ENCODE measurements around the gene NDC80. TPM values are rescaled to one million over a fixed set of nuclear protein-coding genes. Genes with fewer than 3 reads are reported as not detected.

Gene NDC80
- polyA plus RNA-seq, 1 donor from 2014 or later: 1.9 TPM

DNA sequence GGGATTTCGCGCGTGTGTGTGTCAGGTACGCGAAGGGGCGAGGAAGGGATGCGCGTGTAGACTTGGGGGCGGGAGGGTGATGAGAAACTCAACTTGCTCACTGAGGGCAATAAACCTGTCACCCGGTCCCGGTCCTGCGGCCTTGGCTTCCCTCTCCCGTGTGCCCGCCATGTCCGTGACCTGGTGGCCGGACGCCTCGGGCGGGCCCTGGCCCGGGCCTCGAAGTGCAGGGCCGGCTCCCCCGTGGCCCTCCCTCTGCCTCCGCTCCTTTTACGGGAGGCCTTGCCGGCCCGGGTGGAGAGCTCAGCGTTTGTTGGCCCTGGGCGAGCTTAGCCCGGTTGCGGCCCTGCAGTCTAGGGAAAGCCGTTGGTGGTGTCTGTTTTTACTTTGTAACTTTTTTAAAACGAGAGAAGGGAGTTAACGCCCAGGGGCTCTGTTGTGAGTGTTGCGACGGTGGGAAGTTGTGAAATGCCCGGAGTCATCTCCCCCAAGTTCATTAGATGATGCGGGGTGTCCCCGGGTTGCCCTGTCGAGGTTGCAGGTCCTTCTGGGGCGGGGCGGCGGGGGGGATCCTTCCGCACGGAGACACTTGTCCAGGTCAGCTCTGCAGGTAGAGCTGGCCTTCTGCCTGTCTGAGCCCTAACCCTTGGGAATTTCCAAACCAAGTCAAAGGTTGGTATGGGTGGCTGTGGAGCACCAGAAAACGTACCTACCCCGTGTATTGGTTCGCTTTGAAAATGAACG lies 85.1 kb downstream of the NDC80 start:
- peak overlapping the region; percentile 89 for H3K9ac ChIP-seq (ENCODE audit: low read length)
- peak overlapping the region; percentile 91 for H3K27ac ChIP-seq (ENCODE audit: low read length)
- peak overlapping the region; percentile 96 for H3K4me3 ChIP-seq (ENCODE audit: low read length)
- no peaks in the 10 kb centered on the region for H3K27me3 ChIP-seq (ENCODE audit: insufficient read depth, low read depth, low read length)
- H3K9me3 ChIP-seq (ENCODE audit: low read length): no peaks in the 10 kb centered on the region
- no peaks in the 10 kb centered on the region for H3K36me3 ChIP-seq (ENCODE audit: insufficient read depth, low read length)
- H3K9me2 ChIP-seq (ENCODE audit: insufficient read depth, low read length): no peaks in the 10 kb centered on the region
- TF ChIP-seq EP300 (conservative IDR thresholded peaks at IDR 0.05; ENCODE audit: poor library complexity, severe bottlenecking): no peak
- TF ChIP-seq, protein P1, sequence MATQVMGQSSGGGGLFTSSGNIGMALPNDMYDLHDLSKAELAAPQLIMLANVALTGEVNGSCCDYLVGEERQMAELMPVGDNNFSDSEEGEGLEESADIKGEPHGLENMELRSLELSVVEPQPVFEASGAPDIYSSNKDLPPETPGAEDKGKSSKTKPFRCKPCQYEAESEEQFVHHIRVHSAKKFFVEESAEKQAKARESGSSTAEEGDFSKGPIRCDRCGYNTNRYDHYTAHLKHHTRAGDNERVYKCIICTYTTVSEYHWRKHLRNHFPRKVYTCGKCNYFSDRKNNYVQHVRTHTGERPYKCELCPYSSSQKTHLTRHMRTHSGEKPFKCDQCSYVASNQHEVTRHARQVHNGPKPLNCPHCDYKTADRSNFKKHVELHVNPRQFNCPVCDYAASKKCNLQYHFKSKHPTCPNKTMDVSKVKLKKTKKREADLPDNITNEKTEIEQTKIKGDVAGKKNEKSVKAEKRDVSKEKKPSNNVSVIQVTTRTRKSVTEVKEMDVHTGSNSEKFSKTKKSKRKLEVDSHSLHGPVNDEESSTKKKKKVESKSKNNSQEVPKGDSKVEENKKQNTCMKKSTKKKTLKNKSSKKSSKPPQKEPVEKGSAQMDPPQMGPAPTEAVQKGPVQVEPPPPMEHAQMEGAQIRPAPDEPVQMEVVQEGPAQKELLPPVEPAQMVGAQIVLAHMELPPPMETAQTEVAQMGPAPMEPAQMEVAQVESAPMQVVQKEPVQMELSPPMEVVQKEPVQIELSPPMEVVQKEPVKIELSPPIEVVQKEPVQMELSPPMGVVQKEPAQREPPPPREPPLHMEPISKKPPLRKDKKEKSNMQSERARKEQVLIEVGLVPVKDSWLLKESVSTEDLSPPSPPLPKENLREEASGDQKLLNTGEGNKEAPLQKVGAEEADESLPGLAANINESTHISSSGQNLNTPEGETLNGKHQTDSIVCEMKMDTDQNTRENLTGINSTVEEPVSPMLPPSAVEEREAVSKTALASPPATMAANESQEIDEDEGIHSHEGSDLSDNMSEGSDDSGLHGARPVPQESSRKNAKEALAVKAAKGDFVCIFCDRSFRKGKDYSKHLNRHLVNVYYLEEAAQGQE (IDR thresholded peaks at IDR 0.05; ENCODE audit: borderline replicate concordance): peak; percentile 1
- peak overlapping the region; percentile 45 for H2AFZ ChIP-seq (ENCODE audit: low read depth, low read length)
- H3F3A ChIP-seq (ENCODE audit: insufficient read depth, low read length, poor library complexity, severe bottlenecking): no peaks in the 10 kb centered on the region
- peak overlapping the region; percentile 74 for H3K4me2 ChIP-seq (ENCODE audit: low read length)
- H3K79me2 ChIP-seq (replicated peaks; ENCODE audit: insufficient read depth, low read length): peaks cover 42% of the 10 kb centered on the region
- no peaks in the 10 kb centered on the region for H4K20me1 ChIP-seq (ENCODE audit: insufficient read depth)

DNA sequence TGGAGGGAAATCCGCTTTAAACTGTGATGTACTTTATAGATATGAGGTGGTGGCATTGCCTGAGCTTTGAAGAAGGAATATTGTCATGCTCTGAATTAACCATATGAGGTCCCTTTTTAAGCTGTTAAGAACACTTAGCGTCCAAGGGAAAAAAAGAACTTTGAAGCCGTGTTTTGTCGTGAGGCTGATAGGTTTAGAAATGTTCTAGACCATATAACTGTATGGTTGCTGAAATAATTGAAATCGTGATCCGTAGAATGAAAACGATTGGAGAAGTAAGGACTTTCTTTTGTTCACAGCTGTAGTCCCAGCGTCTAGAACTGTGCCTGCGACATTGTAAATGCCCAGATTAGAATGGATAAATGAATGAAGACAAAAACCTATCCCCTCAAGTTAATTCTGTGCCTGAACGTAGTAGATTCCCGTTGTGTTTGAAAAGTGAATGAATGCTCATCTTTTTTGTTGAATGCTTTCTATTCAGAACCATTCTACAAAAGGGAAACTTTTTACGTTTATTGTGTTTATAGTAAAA lies 85.7 kb downstream of the NDC80 start:
- Histone ChIP-seq H3K36me3 (ENCODE audit: insufficient read depth, low read length) (no peaks in the 10 kb centered on the region), H3K27ac (ENCODE audit: low read length) (peak overlapping the region; percentile 91), H3K27me3 (ENCODE audit: insufficient read depth, low read depth, low read length) (no peaks in the 10 kb centered on the region), H3K9me2 (ENCODE audit: insufficient read depth, low read length) (no peaks in the 10 kb centered on the region), H4K20me1 (ENCODE audit: insufficient read depth) (no peaks in the 10 kb centered on the region), H3K9me3 (ENCODE audit: low read length) (no peaks in the 10 kb centered on the region), H3K79me2 (replicated peaks; ENCODE audit: insufficient read depth, low read length) (peaks cover 45% of the 10 kb centered on the region), H3F3A (ENCODE audit: insufficient read depth, low read length, poor library complexity, severe bottlenecking) (no peaks in the 10 kb centered on the region), H2AFZ (ENCODE audit: low read depth, low read length) (peak overlapping the region; percentile 45), H3K4me3 (ENCODE audit: low read length) (peak overlapping the region; percentile 96), H3K4me2 (ENCODE audit: low read length) (peak overlapping the region; percentile 74), H3K9ac (ENCODE audit: low read length) (peak overlapping the region; percentile 89)
- TF ChIP-seq POLR2AphosphoS5 (IDR thresholded peaks at IDR 0.05) (no peak), RAD21 (conservative IDR thresholded peaks at IDR 0.05) (no peak), TAF1 (IDR thresholded peaks at IDR 0.05; ENCODE audit: low read depth) (no peak), SMC3 (conservative IDR thresholded peaks at IDR 0.05; ENCODE audit: poor library complexity) (no peak), EP300 (conservative IDR thresholded peaks at IDR 0.05; ENCODE audit: poor library complexity, severe bottlenecking) (no peak), MXI1 (conservative IDR thresholded peaks at IDR 0.05; ENCODE audit: poor library complexity, severe bottlenecking) (no peak)
- TF ChIP-seq, protein P2, sequence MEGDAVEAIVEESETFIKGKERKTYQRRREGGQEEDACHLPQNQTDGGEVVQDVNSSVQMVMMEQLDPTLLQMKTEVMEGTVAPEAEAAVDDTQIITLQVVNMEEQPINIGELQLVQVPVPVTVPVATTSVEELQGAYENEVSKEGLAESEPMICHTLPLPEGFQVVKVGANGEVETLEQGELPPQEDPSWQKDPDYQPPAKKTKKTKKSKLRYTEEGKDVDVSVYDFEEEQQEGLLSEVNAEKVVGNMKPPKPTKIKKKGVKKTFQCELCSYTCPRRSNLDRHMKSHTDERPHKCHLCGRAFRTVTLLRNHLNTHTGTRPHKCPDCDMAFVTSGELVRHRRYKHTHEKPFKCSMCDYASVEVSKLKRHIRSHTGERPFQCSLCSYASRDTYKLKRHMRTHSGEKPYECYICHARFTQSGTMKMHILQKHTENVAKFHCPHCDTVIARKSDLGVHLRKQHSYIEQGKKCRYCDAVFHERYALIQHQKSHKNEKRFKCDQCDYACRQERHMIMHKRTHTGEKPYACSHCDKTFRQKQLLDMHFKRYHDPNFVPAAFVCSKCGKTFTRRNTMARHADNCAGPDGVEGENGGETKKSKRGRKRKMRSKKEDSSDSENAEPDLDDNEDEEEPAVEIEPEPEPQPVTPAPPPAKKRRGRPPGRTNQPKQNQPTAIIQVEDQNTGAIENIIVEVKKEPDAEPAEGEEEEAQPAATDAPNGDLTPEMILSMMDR (IDR thresholded peaks at IDR 0.05; ENCODE audit: poor library complexity, severe bottlenecking): no peak
- TF ChIP-seq, protein P1 (IDR thresholded peaks at IDR 0.05; ENCODE audit: borderline replicate concordance): no peak
